Kidney epithelial cell (primary cell): ENCODE measurements around the gene METTL9. TPM values are rescaled to one million over a fixed set of nuclear protein-coding genes. Genes with fewer than 3 reads are reported as not detected.

ENCODE experiments used
- DNase-seq: peaks from one replicate; pipeline ENCODE4 v3.0.0-alpha.2; 2010; ENCODE audit warnings: low read depth
- H3K27me3 ChIP-seq: 2 replicates; pipeline ENCODE4 v1.6.0; 2011; ENCODE audit warnings: low read length; ENCODE audit not compliant: control insufficient read depth, insufficient read depth
- H3K36me3 ChIP-seq: 2 replicates; pipeline ENCODE4 v1.5.1; 2011; ENCODE audit warnings: low read length; ENCODE audit not compliant: control insufficient read depth, insufficient read depth
- H3K4me3 ChIP-seq: 2 replicates; pipeline ENCODE4 v1.5.1; 2011; ENCODE audit warnings: low read depth, mild to moderate bottlenecking, control low read depth, low read length
- CTCF ChIP-seq: IDR thresholded peaks from 2 replicates; pipeline ENCODE4 v1.5.1; 2011; ENCODE audit warnings: mild to moderate bottlenecking, moderate library complexity, low read length, control low read depth, inconsistent platforms; ENCODE audit not compliant: insufficient read depth, poor library complexity, severe bottlenecking
- total RNA-seq: library from RNA; depleted of rRNA; stranded (reverse); fragments of >200 nt; gene quantifications from 2 replicates; pipeline ENCODE4 v1.2.3, GENCODE V29; 2015

Gene METTL9
- total RNA-seq, 1 donor from 2014 or later: 188 TPM

GRCh38 chr16:21637032-21637968, 37.9 kb downstream of the METTL9 start:
- no peaks in the 10 kb centered on the region for H3K36me3 ChIP-seq
- no peak overlapping the region for H3K4me3 ChIP-seq
- no peak for DNase-seq
- no peak for TF ChIP-seq CTCF
- H3K27me3 ChIP-seq: no peaks in the 10 kb centered on the region

GRCh38 chr16:21638573-21638975, 39.2 kb downstream of the METTL9 start:
- no peak for DNase-seq
- Histone ChIP-seq H3K36me3 (no peaks in the 10 kb centered on the region), H3K27me3 (no peaks in the 10 kb centered on the region), H3K4me3 (no peak overlapping the region)
- no peak for TF ChIP-seq CTCF

- Histone ChIP-seq H3K27me3 (no peaks in the 10 kb centered on the region), H3K4me3 (no peak overlapping the region), H3K36me3 (no peaks in the 10 kb centered on the region)
- DNase-seq: no peak
- no peak for TF ChIP-seq CTCF
Measured at GRCh38 chr16:21639493-21639892, 40.1 kb downstream of the METTL9 start.

- H3K4me3 ChIP-seq: no peak overlapping the region
- no peak for DNase-seq
- no peaks in the 10 kb centered on the region for H3K27me3 ChIP-seq
- H3K36me3 ChIP-seq: no peaks in the 10 kb centered on the region
- no peak for TF ChIP-seq CTCF
Measured at GRCh38 chr16:21641916-21642315, 42.5 kb downstream of the METTL9 start.

GRCh38 chr16:21642861-21643260, 43.5 kb downstream of the METTL9 start:
- no peak for DNase-seq
- Histone ChIP-seq H3K4me3 (no peak overlapping the region), H3K27me3 (no peaks in the 10 kb centered on the region), H3K36me3 (no peaks in the 10 kb centered on the region)
- TF ChIP-seq CTCF: no peak

- no peak for DNase-seq
- no peak overlapping the region for H3K4me3 ChIP-seq
Measured at GRCh38 chr16:21643785-21644184, 44.4 kb downstream of the METTL9 start.

More at GRCh38 chr16:21643785-21644184, 44.4 kb downstream of the METTL9 start:
- H3K27me3 ChIP-seq: no peaks in the 10 kb centered on the region
- no peaks in the 10 kb centered on the region for H3K36me3 ChIP-seq
- no peak for TF ChIP-seq CTCF
